LNCaP clone FGC (cell line): ENCODE data around the gene FAM184B.

Experiments used
- DNase-seq: peaks from one replicate; pipeline ENCODE4 v3.0.0-alpha.2; 2011; ENCODE audit warnings: low read depth
- H3K4me3 ChIP-seq: 2 replicates; pipeline ENCODE4 v1.5.1; 2011; ENCODE audit warnings: mild to moderate bottlenecking, low read depth, low read length, control low read depth
- TF ChIP-seq, protein P1 (sequence below): IDR thresholded peaks from 2 replicates; pipeline ENCODE4 v1.5.1; 2012; ENCODE audit warnings: mild to moderate bottlenecking; ENCODE audit not compliant: control insufficient read depth, insufficient read depth; ENCODE audit errors: extremely low read depth

FAM184B gene

DNA sequence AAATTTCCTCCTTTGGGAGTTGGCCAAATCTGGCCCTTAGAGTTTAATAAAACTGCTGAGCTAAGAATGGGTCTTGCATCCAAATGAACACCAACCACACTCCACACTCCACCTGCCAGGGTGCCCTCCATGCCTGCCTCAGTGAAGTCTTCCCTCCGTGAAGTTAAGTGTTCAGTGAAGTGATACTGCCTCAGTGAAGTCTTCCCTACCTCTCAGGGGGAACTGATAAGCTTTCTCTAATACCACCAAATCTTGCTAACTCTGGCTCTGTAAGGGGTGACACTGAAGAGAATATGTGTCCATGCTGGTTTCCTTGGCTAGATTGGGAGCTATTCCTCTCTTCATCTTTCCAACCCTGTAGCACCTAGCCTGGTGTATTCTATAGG, 139.0 kb downstream of the FAM184B start:
- TF ChIP-seq, protein P1, sequence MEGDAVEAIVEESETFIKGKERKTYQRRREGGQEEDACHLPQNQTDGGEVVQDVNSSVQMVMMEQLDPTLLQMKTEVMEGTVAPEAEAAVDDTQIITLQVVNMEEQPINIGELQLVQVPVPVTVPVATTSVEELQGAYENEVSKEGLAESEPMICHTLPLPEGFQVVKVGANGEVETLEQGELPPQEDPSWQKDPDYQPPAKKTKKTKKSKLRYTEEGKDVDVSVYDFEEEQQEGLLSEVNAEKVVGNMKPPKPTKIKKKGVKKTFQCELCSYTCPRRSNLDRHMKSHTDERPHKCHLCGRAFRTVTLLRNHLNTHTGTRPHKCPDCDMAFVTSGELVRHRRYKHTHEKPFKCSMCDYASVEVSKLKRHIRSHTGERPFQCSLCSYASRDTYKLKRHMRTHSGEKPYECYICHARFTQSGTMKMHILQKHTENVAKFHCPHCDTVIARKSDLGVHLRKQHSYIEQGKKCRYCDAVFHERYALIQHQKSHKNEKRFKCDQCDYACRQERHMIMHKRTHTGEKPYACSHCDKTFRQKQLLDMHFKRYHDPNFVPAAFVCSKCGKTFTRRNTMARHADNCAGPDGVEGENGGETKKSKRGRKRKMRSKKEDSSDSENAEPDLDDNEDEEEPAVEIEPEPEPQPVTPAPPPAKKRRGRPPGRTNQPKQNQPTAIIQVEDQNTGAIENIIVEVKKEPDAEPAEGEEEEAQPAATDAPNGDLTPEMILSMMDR: no peak
- no peak for DNase-seq

DNA sequence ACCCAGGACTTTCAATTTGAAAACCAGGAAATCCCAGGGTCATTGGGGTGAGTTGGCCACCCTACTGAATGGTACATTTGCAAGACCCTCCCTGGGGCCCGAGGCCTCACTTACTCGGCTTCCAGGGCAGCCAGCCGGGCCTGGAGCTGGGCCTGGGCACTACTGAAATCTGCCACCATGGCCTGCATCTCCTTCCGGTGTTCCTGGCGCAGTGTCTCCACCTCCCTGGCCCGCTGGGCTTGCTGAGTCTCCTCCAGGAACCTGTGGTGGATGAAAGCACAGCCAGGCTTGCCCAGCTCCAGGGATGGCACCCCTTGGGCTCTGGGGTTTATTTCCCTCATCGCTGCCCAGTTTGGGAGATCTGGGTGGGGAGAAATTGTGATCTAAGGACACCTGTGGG, 142.3 kb downstream of the FAM184B start:
- H3K4me3 ChIP-seq: no peak overlapping the region
- DNase-seq: no peak
- TF ChIP-seq, protein P1: no peak

More for the DNA sequence above, 139.0 kb downstream of the FAM184B start:
- no peak overlapping the region for H3K4me3 ChIP-seq

DNA sequence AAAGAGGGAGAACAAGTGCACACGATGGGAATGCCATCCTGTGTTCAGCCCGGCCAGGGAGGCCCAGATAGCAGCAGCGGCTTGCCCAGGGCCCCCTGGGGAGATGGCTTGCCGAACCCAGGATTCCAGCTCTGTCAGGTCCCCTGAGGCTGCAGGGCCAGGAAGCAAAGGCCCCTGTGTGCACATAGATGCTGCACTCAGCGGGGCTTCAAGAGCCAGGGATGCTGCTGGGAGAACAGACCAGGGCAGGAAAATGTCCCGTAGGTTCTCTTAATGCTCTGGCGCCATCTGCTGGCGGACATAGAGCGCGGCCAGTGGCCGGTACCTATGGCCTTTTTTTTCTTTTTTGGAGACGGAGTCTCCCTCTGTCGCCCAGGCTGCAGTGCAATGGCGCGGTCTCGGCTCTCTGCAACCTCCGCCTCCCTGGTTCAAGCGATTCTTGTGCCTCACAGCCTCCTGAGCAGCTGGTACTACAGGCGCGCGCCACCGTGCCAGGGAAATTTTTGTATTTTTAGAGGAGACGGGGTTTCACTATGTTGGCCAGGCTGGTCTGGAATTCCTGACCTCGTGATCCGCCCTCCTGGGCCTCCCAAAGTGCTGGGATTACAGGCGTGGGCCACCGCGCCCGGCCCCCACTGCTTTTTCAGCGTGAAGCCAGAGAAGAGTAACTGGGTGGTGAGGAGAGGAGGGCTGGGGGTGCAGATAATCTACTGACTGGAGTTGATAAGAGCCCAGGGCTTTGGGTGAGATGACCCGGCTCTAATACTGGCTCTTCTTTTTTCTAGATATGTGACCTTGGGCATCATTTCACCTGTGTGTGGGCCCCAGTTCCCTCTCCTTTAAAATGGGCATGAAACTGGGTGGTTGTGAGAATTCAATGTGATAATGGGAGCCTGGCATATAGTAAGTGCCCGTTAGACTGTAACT, 144.5 kb downstream of the FAM184B start:
- no peak overlapping the region for H3K4me3 ChIP-seq
- no peak for DNase-seq
- TF ChIP-seq, protein P1: peak; percentile 86

DNA sequence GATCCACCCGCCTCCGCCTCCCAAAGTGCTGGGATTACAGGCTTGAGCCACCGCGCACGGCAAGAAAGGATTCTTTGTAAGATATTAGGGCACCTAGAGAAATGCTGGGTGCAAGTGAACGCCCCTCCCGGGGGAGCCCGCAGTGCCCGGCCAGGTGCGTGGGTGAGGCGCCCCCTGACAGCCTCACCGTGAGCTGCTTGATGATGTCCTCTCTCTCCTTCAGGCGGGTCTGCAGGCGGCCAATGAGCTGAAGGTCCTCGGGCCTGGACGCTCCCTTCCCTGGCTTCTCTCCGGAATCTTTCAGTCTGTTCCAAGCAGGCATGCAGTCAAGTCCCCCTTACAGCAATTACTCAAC, 145.1 kb downstream of the FAM184B start:
- H3K4me3 ChIP-seq: no peak overlapping the region
- TF ChIP-seq, protein P1: no peak
- no peak for DNase-seq

DNA sequence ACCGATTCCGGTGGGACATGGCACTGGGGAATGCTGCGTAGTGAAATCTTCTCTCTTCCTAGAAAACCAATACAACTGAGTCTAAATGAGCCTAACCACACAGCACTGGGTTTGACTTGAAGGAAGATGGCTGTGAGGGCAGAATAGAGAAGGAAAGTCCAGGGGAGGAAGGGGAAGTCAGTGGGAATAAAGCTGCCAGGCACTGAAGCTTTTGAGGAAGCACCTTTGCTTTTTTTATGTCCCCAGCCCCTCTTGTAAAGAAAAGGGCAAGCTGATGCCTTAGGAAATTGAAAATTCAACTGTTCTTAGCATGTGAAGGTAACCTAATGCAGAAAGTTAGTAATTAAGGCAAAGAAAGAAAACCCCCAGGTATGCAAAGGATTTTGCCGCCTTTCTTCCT, 146.4 kb downstream of the FAM184B start:
- no peak for DNase-seq
- TF ChIP-seq, protein P1: no peak
- no peak overlapping the region for H3K4me3 ChIP-seq

DNA sequence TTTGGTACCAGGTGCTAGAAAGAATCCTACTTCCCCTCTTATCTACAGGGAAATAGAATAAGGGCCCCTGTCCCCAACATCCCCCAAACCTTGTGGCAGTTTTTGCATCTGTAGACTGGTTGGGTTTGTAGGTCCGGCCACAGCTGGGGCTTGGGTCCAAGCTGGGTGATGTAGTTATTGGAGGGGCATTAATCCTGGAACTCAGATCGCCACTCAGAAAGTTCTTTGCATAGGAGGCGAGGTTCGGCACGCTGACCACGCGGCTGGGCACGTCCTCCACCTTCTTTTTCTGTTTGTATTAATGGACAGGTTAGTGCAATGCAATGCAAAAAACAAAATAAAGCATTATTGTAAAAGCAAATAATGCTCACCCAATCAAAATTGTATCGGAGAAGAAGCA, 147.8 kb downstream of the FAM184B start:
- no peak for DNase-seq
- TF ChIP-seq, protein P1: no peak
- H3K4me3 ChIP-seq: no peak overlapping the region

DNA sequence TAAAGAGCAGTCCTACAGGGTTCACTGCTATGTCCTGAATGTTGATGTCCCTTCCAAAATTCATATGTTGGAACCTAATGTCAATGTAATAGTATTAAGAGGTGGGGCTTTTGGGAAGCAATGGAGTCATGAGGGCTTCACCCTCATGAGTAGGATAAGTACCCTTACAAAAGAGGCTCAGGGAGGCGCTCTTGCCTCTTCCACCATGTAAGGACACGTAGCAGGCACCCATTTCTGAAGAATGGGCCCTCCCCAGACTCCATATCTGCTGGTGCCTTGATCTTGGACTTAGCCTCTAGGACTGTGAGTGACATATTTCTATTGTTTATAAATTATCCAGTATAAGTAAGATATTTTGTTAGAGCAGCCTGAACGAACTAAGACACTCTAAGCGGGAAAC, 151.2 kb downstream of the FAM184B start:
- no peak overlapping the region for H3K4me3 ChIP-seq
- TF ChIP-seq, protein P1: no peak

More for the DNA sequence above, 151.2 kb downstream of the FAM184B start:
- DNase-seq: no peak
